Cardiac fibroblast (primary cell): ENCODE data around the gene TRHDE.

Experiments used
- DNase-seq, 2 donors: peaks; one replicate each; pipeline versions ENCODE4 v3.0.0 to v3.0.0-alpha.2; 2010; ENCODE audit warnings: low read depth in 2 of 2
- H3K4me3 ChIP-seq, 2 donors: replicated peaks in 1 of 2; 1 replicate in 1 of 2; 2 replicates in 1 of 2; pipeline ENCODE4 v1.5.1; 2011; ENCODE audit warnings: low read depth in 2 of 2, low read length in 2 of 2, mild to moderate bottlenecking in 2 of 2, moderate library complexity in 1 of 2
- CTCF ChIP-seq: IDR thresholded peaks from one replicate; pipeline ENCODE4 v1.5.1; 2011; ENCODE audit warnings: low read depth, mild to moderate bottlenecking, low read length, inconsistent platforms

The TRHDE gene

GRCh38 chr12:72318341-72318740 is 46.2 kb downstream of the TRHDE start:
- no peak for TF ChIP-seq CTCF

GRCh38 chr12:72323881-72324280 is 51.7 kb downstream of the TRHDE start:
- DNase-seq: peak in 1 of 2 donors; percentile 2
- TF ChIP-seq CTCF: no peak
- H3K4me3 ChIP-seq: no peak overlapping the region

More at GRCh38 chr12:72318341-72318740, 46.2 kb downstream of the TRHDE start:
- DNase-seq: no peak
- no peak overlapping the region for H3K4me3 ChIP-seq

- TF ChIP-seq CTCF: no peak
- DNase-seq: no peak
- no peak overlapping the region for H3K4me3 ChIP-seq
Measured at GRCh38 chr12:72330301-72330700, 58.1 kb downstream of the TRHDE start.

GRCh38 chr12:72330784-72331183 is 58.6 kb downstream of the TRHDE start:
- no peak for DNase-seq
- TF ChIP-seq CTCF: no peak
- H3K4me3 ChIP-seq: no peak overlapping the region

- H3K4me3 ChIP-seq: no peak overlapping the region
- no peak for DNase-seq
- no peak for TF ChIP-seq CTCF
Measured at GRCh38 chr12:72337382-72337781, 65.2 kb downstream of the TRHDE start.

- no peak overlapping the region for H3K4me3 ChIP-seq
- no peak for TF ChIP-seq CTCF
- no peak for DNase-seq
Measured at GRCh38 chr12:72337946-72338345, 65.8 kb downstream of the TRHDE start.

GRCh38 chr12:72338437-72338836 is 66.3 kb downstream of the TRHDE start:
- no peak for TF ChIP-seq CTCF
- H3K4me3 ChIP-seq: no peak overlapping the region
- no peak for DNase-seq
